ENCODE data around the gene ANKK1.

ANKK1 gene

DNA sequence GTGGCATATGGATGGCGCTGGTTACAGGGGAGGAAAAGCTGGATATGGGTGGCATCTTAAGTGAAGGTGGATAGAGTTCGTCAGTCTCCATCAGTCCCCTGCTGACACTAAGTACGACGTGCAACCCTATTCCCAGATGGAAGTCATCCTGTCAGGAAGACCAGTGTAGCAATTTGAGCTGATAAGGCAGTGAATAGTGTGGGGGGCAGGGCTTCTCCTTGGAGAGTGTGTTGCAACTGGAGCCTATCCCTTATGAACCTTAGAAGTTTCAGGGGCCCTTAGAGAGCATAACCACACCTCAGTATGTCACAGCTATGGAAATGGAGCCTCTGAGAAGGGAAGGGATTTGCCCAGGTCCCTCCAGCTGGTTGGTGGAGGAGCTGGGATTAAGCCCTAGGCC, 36.1 kb upstream of the ANKK1 start:
- peaks cover 25% of the 10 kb centered on the region for H3K36me3 ChIP-seq (ENCODE audit: low read depth)
- no peaks in the 10 kb centered on the region for H3K9me3 ChIP-seq (ENCODE audit: severe bottlenecking)
- DNase-seq (ENCODE audit: low spot score): no peak
- no peak overlapping the region for H3K4me3 ChIP-seq (ENCODE audit: severe bottlenecking)
- no peak overlapping the region for H3K27ac ChIP-seq (ENCODE audit: poor library complexity, severe bottlenecking)
- TF ChIP-seq, protein P1, sequence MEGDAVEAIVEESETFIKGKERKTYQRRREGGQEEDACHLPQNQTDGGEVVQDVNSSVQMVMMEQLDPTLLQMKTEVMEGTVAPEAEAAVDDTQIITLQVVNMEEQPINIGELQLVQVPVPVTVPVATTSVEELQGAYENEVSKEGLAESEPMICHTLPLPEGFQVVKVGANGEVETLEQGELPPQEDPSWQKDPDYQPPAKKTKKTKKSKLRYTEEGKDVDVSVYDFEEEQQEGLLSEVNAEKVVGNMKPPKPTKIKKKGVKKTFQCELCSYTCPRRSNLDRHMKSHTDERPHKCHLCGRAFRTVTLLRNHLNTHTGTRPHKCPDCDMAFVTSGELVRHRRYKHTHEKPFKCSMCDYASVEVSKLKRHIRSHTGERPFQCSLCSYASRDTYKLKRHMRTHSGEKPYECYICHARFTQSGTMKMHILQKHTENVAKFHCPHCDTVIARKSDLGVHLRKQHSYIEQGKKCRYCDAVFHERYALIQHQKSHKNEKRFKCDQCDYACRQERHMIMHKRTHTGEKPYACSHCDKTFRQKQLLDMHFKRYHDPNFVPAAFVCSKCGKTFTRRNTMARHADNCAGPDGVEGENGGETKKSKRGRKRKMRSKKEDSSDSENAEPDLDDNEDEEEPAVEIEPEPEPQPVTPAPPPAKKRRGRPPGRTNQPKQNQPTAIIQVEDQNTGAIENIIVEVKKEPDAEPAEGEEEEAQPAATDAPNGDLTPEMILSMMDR (IDR thresholded peaks at IDR 0.05; ENCODE audit: poor library complexity, severe bottlenecking): no peak
- no peaks in the 10 kb centered on the region for H3K27me3 ChIP-seq (ENCODE audit: insufficient read depth, poor library complexity, severe bottlenecking)
- no peak for ATAC-seq (ENCODE audit: low read depth)
- peaks cover 4% of the 10 kb centered on the region for H3K4me1 ChIP-seq (ENCODE audit: insufficient read depth, poor library complexity, severe bottlenecking)

DNA sequence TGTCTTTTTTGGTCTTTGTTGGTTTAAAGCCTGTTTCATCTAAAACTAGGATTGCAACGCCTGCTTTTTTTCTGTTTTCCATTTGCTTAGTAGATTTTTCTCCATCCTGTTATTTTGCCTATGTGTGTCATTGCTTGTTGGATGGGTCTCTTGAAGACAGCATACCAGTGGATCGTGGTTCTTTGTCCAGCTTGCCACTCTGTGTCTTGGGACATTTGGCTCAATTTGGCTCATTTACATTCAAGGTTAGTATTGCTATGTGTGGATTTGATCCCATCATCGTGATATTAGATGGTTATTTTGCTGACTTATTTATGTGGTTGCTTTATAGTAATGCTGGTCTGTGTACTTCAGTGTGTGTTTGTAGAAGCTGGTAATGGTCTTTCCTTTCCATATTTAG, 31.4 kb upstream of the ANKK1 start:
- H3K9me3 ChIP-seq (ENCODE audit: severe bottlenecking): no peaks in the 10 kb centered on the region
- no peaks in the 10 kb centered on the region for H3K27me3 ChIP-seq (ENCODE audit: insufficient read depth, poor library complexity, severe bottlenecking)
- TF ChIP-seq, protein P1 (IDR thresholded peaks at IDR 0.05; ENCODE audit: poor library complexity, severe bottlenecking): no peak
- no peak overlapping the region for H3K27ac ChIP-seq (ENCODE audit: poor library complexity, severe bottlenecking)
- no peak for ATAC-seq (ENCODE audit: low read depth)
- H3K36me3 ChIP-seq (ENCODE audit: low read depth): peaks cover 38% of the 10 kb centered on the region
- no peak for DNase-seq (ENCODE audit: low spot score)
- no peak overlapping the region for H3K4me3 ChIP-seq (ENCODE audit: severe bottlenecking)
- no peaks in the 10 kb centered on the region for H3K4me1 ChIP-seq (ENCODE audit: insufficient read depth, poor library complexity, severe bottlenecking)

DNA sequence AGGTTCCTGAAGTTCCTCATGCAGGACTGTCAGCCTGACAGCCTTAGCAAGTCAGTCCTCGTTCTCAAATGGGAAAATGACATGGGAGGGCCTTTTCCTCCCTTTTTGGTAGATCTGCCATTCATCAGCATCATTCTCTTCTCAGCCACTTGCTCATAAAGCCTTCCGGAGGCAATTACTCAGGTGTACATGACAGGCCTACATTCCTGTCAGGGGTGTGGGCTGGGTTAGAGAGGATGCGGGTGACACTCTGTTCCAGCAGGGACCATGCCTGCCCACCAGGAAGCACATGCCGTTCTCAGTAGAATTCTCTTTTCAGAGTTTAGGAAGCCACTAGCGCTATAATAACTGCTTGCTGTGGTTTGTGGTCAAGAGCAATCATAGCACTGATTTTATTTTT, 24.2 kb upstream of the ANKK1 start:
- no peak for DNase-seq (ENCODE audit: low spot score)
- peak overlapping the region; percentile 86 for H3K27ac ChIP-seq (ENCODE audit: poor library complexity, severe bottlenecking)
- TF ChIP-seq, protein P1 (IDR thresholded peaks at IDR 0.05; ENCODE audit: poor library complexity, severe bottlenecking): no peak
- H3K36me3 ChIP-seq (ENCODE audit: low read depth): peaks cover 27% of the 10 kb centered on the region
- H3K4me1 ChIP-seq (ENCODE audit: insufficient read depth, poor library complexity, severe bottlenecking): peaks cover 14% of the 10 kb centered on the region
- no peak overlapping the region for H3K4me3 ChIP-seq (ENCODE audit: severe bottlenecking)
- H3K9me3 ChIP-seq (ENCODE audit: severe bottlenecking): no peaks in the 10 kb centered on the region
- H3K27me3 ChIP-seq (ENCODE audit: insufficient read depth, poor library complexity, severe bottlenecking): no peaks in the 10 kb centered on the region
- peak; percentile 95 for ATAC-seq (ENCODE audit: low read depth)

DNA sequence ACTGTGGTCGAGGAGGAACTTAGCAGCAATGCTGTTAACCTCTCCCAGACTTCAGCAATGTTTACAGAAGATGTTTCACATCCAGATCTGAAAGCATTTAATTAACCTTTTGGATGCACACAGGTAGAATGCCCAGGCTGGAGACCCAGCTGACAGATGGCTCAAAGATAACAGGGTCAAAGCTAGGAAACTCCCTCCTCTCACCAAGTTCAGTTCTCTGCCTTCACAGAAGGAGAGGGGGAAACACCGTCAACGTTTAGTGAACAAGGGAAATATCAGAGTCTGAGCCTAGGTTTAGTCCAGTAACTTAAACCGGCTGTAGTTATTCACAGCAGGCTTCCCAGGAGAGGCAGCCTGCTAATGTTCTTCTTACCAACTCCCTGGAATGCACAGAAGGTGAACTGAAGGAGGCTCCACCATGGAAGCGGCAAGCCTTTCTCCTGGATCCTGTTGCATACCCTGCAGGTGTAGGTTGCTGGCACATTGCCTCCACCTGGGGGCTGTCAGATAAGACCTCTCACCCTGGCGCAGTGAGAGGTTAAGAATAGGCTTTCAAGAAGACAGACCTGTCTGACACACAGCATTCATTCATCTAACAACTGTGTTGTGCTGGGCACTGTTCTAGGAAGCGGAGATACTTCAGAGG, 23.5 kb upstream of the ANKK1 start:
- H3K27ac ChIP-seq (ENCODE audit: poor library complexity, severe bottlenecking): peak overlapping the region; percentile 86
- ATAC-seq (ENCODE audit: low read depth) (peak; percentile 47; the same call in 2 of the 3 replicates), DNase-seq (ENCODE audit: low spot score) (no peak)
- TF ChIP-seq, protein P1 (IDR thresholded peaks at IDR 0.05; ENCODE audit: poor library complexity, severe bottlenecking): no peak
- no peaks in the 10 kb centered on the region for H3K27me3 ChIP-seq (ENCODE audit: insufficient read depth, poor library complexity, severe bottlenecking)
- H3K9me3 ChIP-seq (ENCODE audit: severe bottlenecking): no peaks in the 10 kb centered on the region
- H3K4me3 ChIP-seq (ENCODE audit: severe bottlenecking): no peak overlapping the region
- peaks cover 14% of the 10 kb centered on the region for H3K4me1 ChIP-seq (ENCODE audit: insufficient read depth, poor library complexity, severe bottlenecking)
- H3K36me3 ChIP-seq (ENCODE audit: low read depth): peaks cover 27% of the 10 kb centered on the region

DNA sequence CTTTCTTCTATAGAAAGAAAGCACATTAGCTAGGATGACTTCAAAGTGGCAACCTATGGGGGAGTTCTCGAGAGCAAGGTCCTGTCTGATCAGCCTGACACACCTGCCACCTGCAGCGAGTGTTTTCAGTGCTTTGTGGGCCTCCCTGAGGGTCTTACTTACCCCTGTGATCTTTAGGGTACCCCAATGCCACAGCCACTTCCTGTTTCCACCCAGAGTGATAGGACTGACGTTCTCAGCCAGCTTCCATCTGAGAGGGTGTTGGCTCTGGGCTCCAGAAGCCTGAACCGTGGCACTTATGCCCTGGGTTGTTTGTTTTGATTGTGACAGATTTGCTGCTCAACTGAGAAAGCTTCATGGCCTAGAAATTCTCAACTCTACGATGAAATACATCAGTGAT, 21.7 kb upstream of the ANKK1 start:
- Histone ChIP-seq H3K36me3 (ENCODE audit: low read depth) (peaks cover 22% of the 10 kb centered on the region), H3K27ac (ENCODE audit: poor library complexity, severe bottlenecking) (no peak overlapping the region), H3K4me3 (ENCODE audit: severe bottlenecking) (no peak overlapping the region), H3K27me3 (ENCODE audit: insufficient read depth, poor library complexity, severe bottlenecking) (no peaks in the 10 kb centered on the region), H3K9me3 (ENCODE audit: severe bottlenecking) (no peaks in the 10 kb centered on the region), H3K4me1 (ENCODE audit: insufficient read depth, poor library complexity, severe bottlenecking) (peaks cover 14% of the 10 kb centered on the region)
- DNase-seq (ENCODE audit: low spot score) (no peak), ATAC-seq (ENCODE audit: low read depth) (no peak)
- TF ChIP-seq, protein P1 (IDR thresholded peaks at IDR 0.05; ENCODE audit: poor library complexity, severe bottlenecking): no peak

Data from RWPE2 (cell line).